Memory B cell (primary cell): Measurements from ENCODE around the gene ISLR.

ENCODE experiments used
- ATAC-seq: fragments of 150-1000 bp; cut with Tn5 transposase; 2 replicates; pipeline ENCODE4 v1.10.0; 2021; ENCODE audit warnings: low read depth, mild to moderate bottlenecking, moderate library complexity
- DNase-seq, 2 donors: peaks; one replicate each; pipeline ENCODE4 v3.0.0; 2022; ENCODE audit warnings: low spot score in 2 of 2
- H3K27ac Mint-ChIP-seq: one replicate; pipeline ENCODE4 v1.8.0; 2022; ENCODE audit warnings: mild to moderate bottlenecking, moderate library complexity, mixed read lengths
- H3K27me3 Mint-ChIP-seq: one replicate; pipeline ENCODE4 v1.8.0; 2022; ENCODE audit warnings: mixed read lengths
- H3K36me3 Mint-ChIP-seq: one replicate; pipeline ENCODE4 v1.8.0; 2022; ENCODE audit warnings: mild to moderate bottlenecking, mixed read lengths
- H3K4me1 Mint-ChIP-seq: one replicate; pipeline ENCODE4 v1.8.0; 2022; ENCODE audit warnings: mixed read lengths
- H3K4me3 Mint-ChIP-seq: one replicate; pipeline ENCODE4 v1.8.0; 2022; ENCODE audit warnings: mild to moderate bottlenecking, moderate library complexity, mixed read lengths
- H3K9me3 Mint-ChIP-seq: one replicate; pipeline ENCODE4 v1.8.0; 2022; ENCODE audit warnings: mixed read lengths

The ISLR gene, protein sequence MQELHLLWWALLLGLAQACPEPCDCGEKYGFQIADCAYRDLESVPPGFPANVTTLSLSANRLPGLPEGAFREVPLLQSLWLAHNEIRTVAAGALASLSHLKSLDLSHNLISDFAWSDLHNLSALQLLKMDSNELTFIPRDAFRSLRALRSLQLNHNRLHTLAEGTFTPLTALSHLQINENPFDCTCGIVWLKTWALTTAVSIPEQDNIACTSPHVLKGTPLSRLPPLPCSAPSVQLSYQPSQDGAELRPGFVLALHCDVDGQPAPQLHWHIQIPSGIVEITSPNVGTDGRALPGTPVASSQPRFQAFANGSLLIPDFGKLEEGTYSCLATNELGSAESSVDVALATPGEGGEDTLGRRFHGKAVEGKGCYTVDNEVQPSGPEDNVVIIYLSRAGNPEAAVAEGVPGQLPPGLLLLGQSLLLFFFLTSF

DNA sequence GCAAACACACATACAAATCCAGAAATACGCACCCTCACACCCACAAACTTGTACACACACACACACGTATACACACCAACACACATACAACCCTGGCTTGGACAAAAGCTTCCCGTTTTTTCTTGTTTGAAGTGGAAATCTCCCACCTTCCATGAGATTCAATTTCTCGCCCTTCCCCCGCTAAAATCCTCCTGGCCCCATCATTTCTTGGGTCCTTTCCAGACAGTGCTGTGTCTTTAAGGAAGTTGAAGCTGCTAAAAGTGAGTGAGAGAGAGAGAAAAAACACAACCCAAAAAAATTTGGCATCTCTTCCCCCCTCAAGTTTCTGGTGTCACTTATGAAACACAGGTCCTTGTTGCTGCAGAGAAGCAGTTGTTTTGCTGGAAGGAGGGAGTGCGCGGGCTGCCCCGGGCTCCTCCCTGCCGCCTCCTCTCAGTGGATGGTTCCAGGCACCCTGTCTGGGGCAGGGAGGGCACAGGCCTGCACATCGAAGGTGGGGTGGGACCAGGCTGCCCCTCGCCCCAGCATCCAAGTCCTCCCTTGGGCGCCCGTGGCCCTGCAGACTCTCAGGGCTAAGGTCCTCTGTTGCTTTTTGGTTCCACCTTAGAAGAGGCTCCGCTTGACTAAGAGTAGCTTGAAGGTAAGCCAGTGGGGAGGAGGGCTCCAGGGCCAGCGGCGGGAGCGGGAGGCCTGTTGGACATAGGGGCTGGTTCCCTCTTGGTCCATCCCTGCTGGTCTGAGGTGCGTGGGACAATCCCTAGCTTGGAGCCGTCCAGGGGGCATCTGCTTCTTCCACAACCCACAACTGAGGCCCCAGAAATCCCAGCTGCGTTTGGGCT is at the start of gene ISLR:
ISLR (plus strand) TSS at position 331 of the 839 bp plus-strand sequence. CDS start 1,149 bp downstream, outside the sequence.
- no peak for ATAC-seq
- Mint-ChIP-seq H3K36me3 (no peaks in the 10 kb centered on the region), H3K27me3 (peaks cover 12% of the 10 kb centered on the region), H3K9me3 (no peaks in the 10 kb centered on the region), H3K27ac (no peak within 1 kb of the TSS), H3K4me3 (no peak within 1 kb of the TSS), H3K4me1 (no peaks in the 10 kb centered on the region)
- DNase-seq: no peak

DNA sequence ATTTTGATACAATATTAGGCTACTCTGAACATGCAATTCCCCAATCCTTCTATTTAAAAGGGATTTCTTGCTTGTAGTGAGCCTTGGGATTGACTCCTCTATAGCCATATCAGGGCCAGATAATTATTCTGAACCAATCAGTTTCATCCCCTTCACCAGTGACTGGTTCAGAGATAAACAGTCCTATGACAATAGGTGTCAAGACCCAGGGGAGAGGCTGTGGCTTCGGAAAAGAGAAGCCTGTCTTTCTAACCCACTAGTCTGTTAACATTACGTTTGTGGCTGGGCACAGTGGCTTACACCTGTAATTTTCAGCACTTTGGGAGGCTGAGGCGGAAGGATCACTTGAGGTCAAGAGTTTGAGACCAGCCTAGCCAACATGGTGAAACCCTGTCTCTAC is 49.3 kb upstream of the ISLR start:
- no peaks in the 10 kb centered on the region for H3K9me3 Mint-ChIP-seq
- peaks cover 4% of the 10 kb centered on the region for H3K27me3 Mint-ChIP-seq
- DNase-seq (no peak), ATAC-seq (no peak)
- H3K36me3 Mint-ChIP-seq: no peaks in the 10 kb centered on the region
- peak overlapping the region; percentile 37 for H3K4me3 Mint-ChIP-seq
- peaks cover 43% of the 10 kb centered on the region for H3K4me1 Mint-ChIP-seq
- H3K27ac Mint-ChIP-seq: peak overlapping the region; percentile 38

DNA sequence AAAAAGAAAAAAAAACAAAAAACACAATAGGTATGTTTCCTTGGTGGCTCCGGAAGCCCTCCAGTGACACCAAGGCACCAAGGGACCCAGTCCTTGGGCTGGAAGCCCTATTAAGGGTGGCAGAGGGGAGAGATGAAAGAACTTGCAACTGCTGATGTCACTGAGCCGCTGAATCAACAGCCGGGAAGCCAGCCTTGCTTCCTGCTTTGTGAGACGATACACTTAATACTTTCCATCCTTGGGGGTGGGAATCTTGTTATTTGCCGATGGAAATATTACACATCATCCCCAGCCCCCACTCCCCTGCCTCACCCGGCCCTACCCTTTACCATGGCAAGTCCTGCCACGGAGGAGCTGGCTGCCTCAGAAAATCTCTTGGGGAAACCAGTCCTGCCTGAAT is 48.8 kb upstream of the ISLR start:
- Mint-ChIP-seq H3K4me3 (no peak overlapping the region), H3K9me3 (no peaks in the 10 kb centered on the region), H3K4me1 (peaks cover 48% of the 10 kb centered on the region), H3K36me3 (no peaks in the 10 kb centered on the region), H3K27me3 (peaks cover 10% of the 10 kb centered on the region), H3K27ac (no peak overlapping the region)
- DNase-seq (no peak), ATAC-seq (no peak)

DNA sequence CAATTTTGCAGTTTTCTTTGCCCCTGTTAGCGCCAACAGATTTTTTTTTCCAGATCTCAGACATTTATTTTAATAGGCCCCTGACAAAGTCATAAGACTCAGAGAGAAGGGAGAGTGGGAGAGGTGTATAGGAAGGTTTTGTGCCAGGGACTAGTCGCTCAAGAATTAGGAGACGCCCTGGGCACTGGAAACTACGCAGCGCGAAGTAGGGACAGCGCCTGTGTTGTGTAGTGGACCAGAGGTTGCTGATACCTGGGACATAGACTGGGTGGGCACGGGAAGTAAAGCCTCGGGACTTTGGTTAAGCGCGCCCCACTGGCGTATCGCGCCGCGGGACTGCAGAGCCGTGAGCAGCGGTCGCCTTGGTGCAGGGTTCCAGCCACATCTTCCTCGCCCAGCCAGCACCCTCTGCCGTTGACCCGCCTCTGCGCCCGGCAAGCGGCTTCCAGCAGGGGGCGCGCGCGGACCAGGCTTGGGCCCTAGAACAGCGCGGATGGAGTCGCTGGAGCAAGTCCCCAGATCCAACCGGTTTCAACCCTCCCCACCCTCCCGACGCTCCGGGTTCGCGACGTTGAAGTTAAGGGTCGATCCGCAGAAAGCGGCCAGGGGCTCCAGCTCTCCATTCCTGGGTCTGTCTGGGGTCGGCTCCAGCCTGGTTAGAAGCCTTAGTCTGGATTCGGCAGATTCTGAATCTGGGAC is 46.1 kb upstream of the ISLR start:
- Mint-ChIP-seq H3K4me1 (peaks cover 38% of the 10 kb centered on the region), H3K36me3 (peaks cover 2% of the 10 kb centered on the region), H3K4me3 (peak overlapping the region; percentile 70), H3K9me3 (no peaks in the 10 kb centered on the region), H3K27ac (no peak overlapping the region), H3K27me3 (peaks cover 29% of the 10 kb centered on the region)
- DNase-seq: peak; percentile 85 to 95
- ATAC-seq: peak; percentile 87

DNA sequence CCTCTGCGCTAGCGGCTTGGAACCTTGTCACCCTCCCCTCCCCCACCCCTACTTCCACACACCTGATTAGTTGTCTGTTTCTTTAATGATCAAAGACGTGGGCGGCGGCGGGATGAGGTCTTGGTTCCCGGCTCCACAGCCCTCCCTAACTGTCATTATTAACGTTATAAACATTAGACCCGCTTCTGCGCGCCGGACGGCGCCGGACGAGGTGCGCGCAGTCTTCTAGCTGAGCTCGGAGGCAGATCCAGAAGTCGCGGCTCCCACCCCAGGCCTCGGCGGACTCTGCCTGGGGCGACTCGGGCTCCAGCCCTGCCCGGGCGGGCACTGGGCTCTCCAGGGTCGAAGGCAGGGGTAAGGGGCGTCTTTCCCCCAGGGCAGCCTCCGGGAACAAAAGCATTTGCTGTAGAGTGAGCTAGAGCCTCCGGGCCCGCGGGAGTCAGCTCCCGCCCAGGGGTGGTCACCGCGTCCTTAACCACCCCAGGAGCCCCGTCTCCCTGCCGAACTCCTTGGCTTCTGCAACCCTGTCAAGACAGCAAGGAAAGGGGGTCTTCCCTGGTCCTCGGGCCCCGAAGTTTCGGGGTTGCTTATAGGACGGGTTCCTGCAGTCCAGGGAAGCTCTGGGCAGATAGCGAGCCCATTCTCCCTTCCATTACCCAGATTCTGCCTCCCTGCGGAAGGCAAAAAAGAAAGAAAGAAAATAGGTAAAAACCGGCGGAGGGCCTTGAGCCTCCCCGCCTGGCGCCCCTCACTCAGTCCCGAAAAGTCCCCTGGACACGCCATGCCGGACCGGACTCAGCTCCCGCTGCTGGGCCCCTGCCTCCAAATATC is 45.3 kb upstream of the ISLR start:
- H3K4me1 Mint-ChIP-seq: peaks cover 32% of the 10 kb centered on the region
- DNase-seq: no peak
- ATAC-seq: peak; percentile 33

DNA sequence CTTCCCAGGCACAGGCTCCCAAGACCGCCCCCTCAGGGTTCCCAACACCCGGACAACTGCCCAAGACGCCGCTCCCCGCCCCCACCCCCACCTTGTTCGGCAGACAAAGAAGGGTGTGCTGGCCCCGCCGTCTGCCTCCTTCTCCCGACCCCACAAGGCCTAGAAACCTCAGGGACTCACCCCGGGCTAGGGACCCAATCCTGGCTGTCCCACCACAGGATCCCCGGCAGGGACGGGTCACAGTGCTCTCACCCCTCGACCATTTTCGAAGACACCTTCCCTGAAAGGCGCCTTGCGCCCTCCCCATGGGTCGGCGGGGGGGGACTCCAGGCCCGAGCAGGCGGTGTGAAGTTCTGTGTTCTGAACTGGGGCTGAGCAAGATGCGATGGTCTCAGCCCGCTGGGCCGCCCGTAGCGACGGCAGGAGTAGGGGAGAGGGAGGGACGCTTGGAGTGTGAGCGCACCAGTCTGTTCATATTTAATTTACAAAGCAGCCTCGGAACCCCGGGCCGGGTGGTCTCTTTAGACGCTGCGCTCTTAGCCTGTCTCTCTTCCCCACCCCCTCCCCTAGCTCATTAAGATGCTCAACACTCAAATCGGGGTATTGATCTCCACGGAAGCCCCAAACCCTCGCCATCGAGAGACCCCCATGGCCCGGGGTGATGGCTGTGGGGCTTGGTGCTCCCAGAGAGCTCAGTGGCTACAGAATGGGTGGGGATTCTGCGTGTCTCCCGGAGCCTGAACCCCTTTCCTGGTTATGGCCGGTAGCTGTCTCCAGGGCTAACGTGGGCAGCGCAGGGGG is 44.5 kb upstream of the ISLR start:
- DNase-seq (no peak), ATAC-seq (no peak)
- H3K27me3 Mint-ChIP-seq: peaks cover 33% of the 10 kb centered on the region
- no peaks in the 10 kb centered on the region for H3K9me3 Mint-ChIP-seq
- H3K4me3 Mint-ChIP-seq: peak overlapping the region; percentile 72
- H3K4me1 Mint-ChIP-seq: peaks cover 27% of the 10 kb centered on the region
- peaks cover 2% of the 10 kb centered on the region for H3K36me3 Mint-ChIP-seq
- peak overlapping the region; percentile 88 for H3K27ac Mint-ChIP-seq

More for the DNA sequence above, 45.3 kb upstream of the ISLR start:
- Mint-ChIP-seq H3K27ac (peak overlapping the region; percentile 88), H3K36me3 (peaks cover 2% of the 10 kb centered on the region), H3K4me3 (peak overlapping the region; percentile 70), H3K27me3 (peaks cover 29% of the 10 kb centered on the region), H3K9me3 (no peaks in the 10 kb centered on the region)

DNA sequence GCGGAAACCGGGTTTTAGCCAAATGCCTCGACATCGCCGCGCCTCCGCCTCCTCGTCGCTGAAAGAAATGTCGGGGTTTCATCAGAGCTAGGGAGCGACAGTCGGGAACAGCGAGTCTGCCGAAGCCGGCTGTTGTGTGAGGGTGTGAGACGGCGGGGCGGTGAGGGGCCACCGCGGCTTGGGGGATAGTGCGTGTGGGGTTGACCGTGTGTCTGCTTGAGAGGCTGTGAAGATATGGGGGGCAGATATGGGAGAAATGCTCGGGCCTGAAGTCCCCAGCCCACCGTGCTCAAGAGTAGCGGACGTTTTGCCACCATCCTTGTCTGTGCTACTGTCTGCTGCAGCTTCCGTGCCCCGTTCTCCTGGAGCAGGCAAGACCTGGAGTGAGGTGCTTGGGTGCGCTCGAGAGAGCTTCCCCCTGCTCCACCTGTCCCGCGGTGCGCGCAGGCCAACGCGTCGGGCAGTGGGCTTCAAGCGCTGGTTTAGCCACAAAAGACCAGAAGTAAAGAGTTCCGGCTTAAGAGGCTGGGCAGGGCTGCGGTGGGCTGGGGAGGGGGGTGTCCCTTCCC is 43.8 kb upstream of the ISLR start:
- DNase-seq (no peak), ATAC-seq (no peak)
- Mint-ChIP-seq H3K4me1 (peaks cover 24% of the 10 kb centered on the region), H3K27me3 (peaks cover 33% of the 10 kb centered on the region), H3K9me3 (no peaks in the 10 kb centered on the region), H3K4me3 (peak overlapping the region; percentile 41), H3K27ac (peak overlapping the region; percentile 88), H3K36me3 (peaks cover 2% of the 10 kb centered on the region)

DNA sequence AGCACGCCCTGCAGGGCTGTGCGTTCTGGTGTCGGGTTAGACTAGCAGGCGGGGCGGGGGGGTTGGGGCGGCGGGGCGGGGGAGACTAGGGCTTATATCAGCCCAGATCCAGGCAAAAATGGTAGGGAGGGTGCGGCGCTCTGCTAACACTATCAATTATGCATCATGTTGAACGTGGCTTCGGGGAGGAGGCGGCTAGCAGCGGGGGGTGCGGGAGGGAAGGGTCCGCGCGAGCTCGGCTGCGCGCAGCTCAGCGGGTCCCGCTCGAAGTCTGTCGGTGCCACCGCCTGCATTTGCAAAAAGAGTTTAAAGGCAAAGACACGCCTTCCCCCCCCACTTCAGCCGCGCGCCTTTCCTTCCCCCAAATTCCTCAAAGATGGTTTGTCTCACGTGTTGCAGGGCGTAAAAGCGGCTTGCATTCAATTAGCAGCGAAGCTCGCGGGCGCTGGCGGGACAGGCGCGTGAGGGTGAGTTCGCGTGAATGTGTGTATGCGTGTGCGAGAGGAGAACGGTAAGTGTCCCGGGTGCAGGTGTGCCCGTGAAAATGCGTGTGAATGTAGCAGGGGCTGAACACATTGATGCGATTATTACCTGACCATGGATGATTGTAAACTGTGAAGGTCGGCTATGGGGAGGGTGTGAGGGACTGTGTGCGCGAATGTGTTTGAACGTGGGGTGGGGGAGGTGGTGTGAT is 43.2 kb upstream of the ISLR start, which contains the start of gene ISLR2:
ISLR2 (plus strand) TSS at position 432 of the 694 bp plus-strand sequence. CDS start 2,169 bp downstream, outside the sequence.
- no peaks in the 10 kb centered on the region for H3K9me3 Mint-ChIP-seq
- H3K27me3 Mint-ChIP-seq: peaks cover 37% of the 10 kb centered on the region
- peaks cover 2% of the 10 kb centered on the region for H3K36me3 Mint-ChIP-seq
- DNase-seq (no peak), ATAC-seq (no peak)
- H3K27ac Mint-ChIP-seq: peak within 1 kb of the TSS; percentile 88
- H3K4me1 Mint-ChIP-seq: peaks cover 26% of the 10 kb centered on the region
- peak within 1 kb of the TSS; percentile 41 for H3K4me3 Mint-ChIP-seq

DNA sequence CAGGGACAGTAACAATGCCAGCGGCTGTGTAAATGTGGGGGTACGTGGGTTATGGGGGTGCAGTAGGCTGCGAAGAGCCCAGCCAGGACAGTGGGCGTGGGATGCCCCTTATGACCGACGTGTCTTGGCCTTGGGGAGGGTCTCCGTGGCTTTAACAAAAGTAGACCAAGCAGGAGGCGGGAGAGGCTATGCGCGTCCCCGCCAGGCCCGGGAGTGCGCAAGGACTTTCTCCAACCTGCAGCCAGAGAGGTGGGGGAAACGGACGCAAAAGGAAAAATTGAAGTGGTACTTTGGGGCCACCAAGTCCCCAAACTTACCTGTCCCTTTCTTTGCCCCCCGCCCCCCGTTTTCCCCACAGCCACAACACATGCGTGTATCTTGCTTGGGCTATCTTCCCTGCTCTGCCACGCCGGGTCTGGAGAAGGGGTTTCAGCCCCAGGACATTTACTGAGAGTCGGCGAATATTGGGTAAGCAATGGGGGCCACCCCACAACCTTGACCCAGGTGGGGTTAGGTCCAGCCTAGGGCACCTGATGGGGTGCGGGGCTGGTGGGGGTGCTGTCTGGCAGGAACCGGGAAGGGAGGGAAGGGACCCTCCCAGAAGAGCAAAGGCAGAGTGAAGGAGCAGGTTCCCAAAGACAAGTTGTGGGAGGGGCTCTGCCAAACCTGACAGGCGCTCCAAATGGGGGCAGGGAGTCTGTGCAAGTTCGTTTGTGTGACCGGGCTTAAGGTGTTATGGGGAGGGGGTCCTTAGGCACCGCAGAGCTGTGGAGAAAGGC is 42.5 kb upstream of the ISLR start:
- no peak for ATAC-seq
- H3K27ac Mint-ChIP-seq: peak overlapping the region; percentile 69
- H3K27me3 Mint-ChIP-seq: peaks cover 37% of the 10 kb centered on the region
- H3K4me1 Mint-ChIP-seq: peaks cover 26% of the 10 kb centered on the region
- H3K9me3 Mint-ChIP-seq: no peaks in the 10 kb centered on the region
- H3K36me3 Mint-ChIP-seq: peaks cover 2% of the 10 kb centered on the region
- H3K4me3 Mint-ChIP-seq: no peak overlapping the region
- no peak for DNase-seq

DNA sequence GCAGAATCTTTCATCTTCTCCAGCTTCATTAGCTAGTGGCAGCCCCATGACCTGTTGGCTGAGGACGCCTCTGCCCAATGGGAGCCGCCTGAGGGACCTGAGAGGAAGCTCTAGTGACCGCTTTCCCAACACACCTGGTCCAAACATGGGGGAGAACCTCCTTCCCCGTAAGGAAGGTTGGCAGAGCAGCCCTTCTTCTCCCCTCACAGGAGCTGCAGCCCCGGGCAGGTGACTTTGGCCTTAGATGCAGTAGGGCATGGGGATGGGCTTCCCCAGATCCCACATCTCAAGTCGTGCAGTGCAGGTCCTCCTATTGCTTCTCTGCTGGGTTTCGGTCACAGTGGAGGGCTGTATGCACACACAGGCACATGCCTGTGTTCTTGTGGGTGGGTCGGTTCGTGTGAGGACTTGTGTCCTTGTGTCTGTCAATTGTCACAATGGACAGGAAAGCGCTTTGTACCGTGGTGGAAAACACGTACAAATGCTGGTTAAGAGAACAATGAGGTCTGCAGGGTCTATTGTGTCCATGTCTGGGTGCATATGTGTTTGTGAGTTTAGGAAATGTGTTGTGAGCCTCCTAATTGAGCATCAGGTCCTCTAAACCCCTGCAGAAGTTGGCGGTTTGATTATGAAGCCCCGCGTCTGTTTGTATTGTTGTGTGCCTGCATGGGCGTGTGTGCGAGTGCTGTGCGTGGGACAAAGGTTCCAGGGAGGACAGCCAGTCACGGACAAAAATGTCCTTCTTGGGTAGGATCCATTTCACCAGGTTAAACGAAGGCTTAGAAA is 41.7 kb upstream of the ISLR start:
- Mint-ChIP-seq H3K4me3 (peak overlapping the region; percentile 41), H3K36me3 (peaks cover 2% of the 10 kb centered on the region), H3K27me3 (peaks cover 39% of the 10 kb centered on the region), H3K4me1 (peaks cover 29% of the 10 kb centered on the region), H3K9me3 (no peaks in the 10 kb centered on the region), H3K27ac (peak overlapping the region; percentile 87)
- no peak for ATAC-seq
- no peak for DNase-seq
